ENCODE measurements around the gene ING4.

Gene ING4

GRCh38 chr12:6635375-6635855 lies 27.5 kb downstream of the ING4 start:
- TF ChIP-seq ZFX (IDR thresholded peaks at IDR 0.05; ENCODE audit: borderline replicate concordance) (no peak), CTCF (IDR thresholded peaks at IDR 0.05) (no peak)
- no peak overlapping the region for H3K27ac ChIP-seq

- TF ChIP-seq ZFX (IDR thresholded peaks at IDR 0.05; ENCODE audit: borderline replicate concordance) = no peak
- TF ChIP-seq CTCF (IDR thresholded peaks at IDR 0.05) = no peak
- no peak overlapping the region for H3K27ac ChIP-seq
Observed at GRCh38 chr12:6632026-6632983, 30.6 kb downstream of the ING4 start.

DNA sequence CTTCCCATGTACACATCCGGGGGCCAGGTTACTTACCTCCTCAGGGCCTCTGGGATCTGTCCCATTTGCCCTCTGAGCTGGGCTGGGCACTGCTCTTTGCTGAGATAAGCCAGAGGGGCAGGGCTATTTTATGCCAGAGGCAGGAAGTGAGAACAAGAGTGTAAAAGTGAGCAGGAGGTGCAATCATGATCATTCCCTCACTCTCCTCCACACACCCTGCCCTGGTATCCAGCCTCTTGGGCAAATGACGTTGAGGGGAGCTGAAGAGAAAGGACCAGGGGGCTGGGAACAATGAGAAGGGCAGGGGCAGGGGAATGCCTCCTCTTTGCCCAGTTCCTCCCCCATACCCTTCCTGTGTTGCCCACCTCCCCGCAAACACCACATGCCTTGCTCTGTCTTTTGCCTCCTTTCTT lies 31.4 kb downstream of the ING4 start:
- no peak for TF ChIP-seq ZFX (IDR thresholded peaks at IDR 0.05; ENCODE audit: borderline replicate concordance)
- no peak for TF ChIP-seq CTCF (IDR thresholded peaks at IDR 0.05)
- H3K27ac ChIP-seq = no peak overlapping the region

DNA sequence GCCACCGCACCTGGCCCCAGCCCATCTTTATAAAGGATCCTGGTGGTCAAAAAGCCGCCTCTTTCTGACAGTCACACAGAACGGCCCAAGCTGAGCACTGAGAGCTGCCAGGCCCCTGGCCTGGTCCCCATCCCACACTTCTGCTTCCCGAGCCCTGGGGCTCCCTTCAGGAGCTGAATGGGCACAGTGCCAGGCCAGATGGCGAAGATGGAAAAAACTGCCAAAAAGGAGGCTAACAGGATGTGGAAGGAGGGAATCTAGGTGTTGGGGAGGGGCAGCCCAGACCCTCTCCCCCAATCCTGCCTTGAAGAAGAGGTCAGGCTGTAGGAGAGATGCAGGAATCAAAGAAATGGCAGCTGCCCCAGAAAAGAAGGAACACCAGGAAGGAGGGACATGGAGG lies 32.2 kb downstream of the ING4 start:
- TF ChIP-seq ZFX (IDR thresholded peaks at IDR 0.05; ENCODE audit: borderline replicate concordance) (no peak), CTCF (IDR thresholded peaks at IDR 0.05) (no peak)

GRCh38 chr12:6627616-6628015 lies 35.3 kb downstream of the ING4 start:
- peak overlapping the region; percentile 34; the same call in 1 of the 2 replicates for H3K27ac ChIP-seq
- TF ChIP-seq CTCF (IDR thresholded peaks at IDR 0.05) = no peak
- TF ChIP-seq ZFX (IDR thresholded peaks at IDR 0.05; ENCODE audit: borderline replicate concordance) = no peak

More for the DNA sequence above, 32.2 kb downstream of the ING4 start:
- H3K27ac ChIP-seq = no peak overlapping the region

- no peak overlapping the region for H3K27ac ChIP-seq
- TF ChIP-seq ZFX (IDR thresholded peaks at IDR 0.05; ENCODE audit: borderline replicate concordance) (no peak), CTCF (IDR thresholded peaks at IDR 0.05) (no peak)
Observed at GRCh38 chr12:6626654-6627283, 36.1 kb downstream of the ING4 start.

DNA sequence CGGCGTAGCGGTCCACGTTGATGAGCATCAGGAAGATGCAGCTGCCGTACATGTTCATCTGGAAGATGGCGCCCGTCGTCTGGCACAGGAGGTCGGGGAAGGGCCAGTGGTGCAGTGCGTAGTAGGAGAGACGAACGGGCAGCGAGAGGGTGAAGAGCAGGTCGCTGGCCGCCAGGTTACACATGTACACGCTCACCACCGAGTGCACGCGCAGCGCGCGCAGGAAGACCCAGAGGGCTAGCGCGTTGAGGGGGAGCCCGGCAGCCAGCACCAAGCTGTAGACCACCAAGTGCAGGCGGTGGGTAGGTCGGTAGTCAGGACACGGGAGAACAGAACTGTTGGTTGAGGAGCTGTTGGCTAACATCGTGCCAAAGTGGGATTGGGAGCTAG lies 42.0 kb downstream of the ING4 start:
- no peak for TF ChIP-seq ZFX (IDR thresholded peaks at IDR 0.05; ENCODE audit: borderline replicate concordance)
- TF ChIP-seq CTCF (IDR thresholded peaks at IDR 0.05) = no peak
- H3K27ac ChIP-seq = no peak overlapping the region

Measured in 22Rv1 (cell line).